IMR-90 (cell line): ENCODE data around the gene GCSAM. TPM values are rescaled to one million over a fixed set of nuclear protein-coding genes. Genes with fewer than 3 reads are reported as not detected.

Source experiments
- ATAC-seq: fragments of 200-7000 bp; cut with Tn5 transposase; 2 replicates; pipeline ENCODE4 v1.9.1; 2020; ENCODE audit warnings: low read depth, mild to moderate bottlenecking, moderate library complexity
- BruUV-seq: library from RNA; stranded (reverse); fragments of 400-500 nt; replicated peaks from 2 replicates; lab custom pipeline; 2021; lab: Mats Ljungman, UMichigan
- CTCF ChIA-PET: fragments of 300-600 bp; formaldehyde crosslinking; extraction: SDS; loops from one replicate; lab custom pipeline; 2021; ENCODE audit warnings: antibody characterized with exemption; lab: Yijun Ruan, JAX
- POLR2A ChIA-PET: fragments of 300-600 bp; sonication (Branson Sonifier 250); formaldehyde crosslinking; loops from one replicate; lab custom pipeline; 2022; ENCODE audit warnings: antibody characterized with exemption; ENCODE audit not compliant: unreplicated experiment; lab: Charles Lee
- DNase-seq: peaks from one replicate; pipeline ENCODE4 v3.0.0; 2013
- H2AFZ ChIP-seq: replicated peaks from 2 replicates; pipeline ENCODE3; 2013; ENCODE audit warnings: low read length, mild to moderate bottlenecking; ENCODE audit not compliant: poor library complexity
- H2AK5ac ChIP-seq: 2 replicates; pipeline ENCODE4 v1.6.1; 2013; ENCODE audit warnings: low read depth, low read length, inconsistent platforms
- H2AK9ac ChIP-seq: replicated peaks from 2 replicates; pipeline ENCODE3; 2013; ENCODE audit warnings: mild to moderate bottlenecking, low read depth, low read length, moderate library complexity; ENCODE audit not compliant: poor library complexity
- H2BK120ac ChIP-seq: 2 replicates; pipeline ENCODE4 v1.6.1; 2013; ENCODE audit warnings: low read depth, low read length, inconsistent platforms
- H2BK15ac ChIP-seq: 3 replicates; pipeline ENCODE4 v1.6.1; 2013; ENCODE audit warnings: low read depth, low read length, inconsistent platforms
- H2BK20ac ChIP-seq: 2 replicates; pipeline ENCODE4 v1.6.1; 2013; ENCODE audit warnings: low read depth, mild to moderate bottlenecking, inconsistent platforms, low read length, moderate library complexity
- H2BK5ac ChIP-seq: 2 replicates; pipeline ENCODE4 v1.6.1; 2013; ENCODE audit warnings: mild to moderate bottlenecking, low read depth, low read length, inconsistent platforms; ENCODE audit not compliant: poor library complexity, severe bottlenecking
- H3K14ac ChIP-seq: replicated peaks from 2 replicates; pipeline ENCODE4 v1.6.1; 2013; ENCODE audit warnings: low read depth, low read length, inconsistent platforms
- H3K18ac ChIP-seq: 2 replicates; pipeline ENCODE4 v1.6.1; 2013; ENCODE audit warnings: low read depth, low read length, control low read depth
- H3K23ac ChIP-seq: 2 replicates; pipeline ENCODE4 v1.6.1; 2013; ENCODE audit warnings: low read depth, low read length, inconsistent platforms
- H3K27ac ChIP-seq: 2 replicates; pipeline ENCODE4 v1.5.1; 2013; ENCODE audit warnings: mild to moderate bottlenecking, control low read depth, low read length; ENCODE audit not compliant: insufficient read depth
- H3K27me3 ChIP-seq: 2 replicates; pipeline ENCODE4 v1.6.1; 2013; ENCODE audit warnings: low read length; ENCODE audit not compliant: control insufficient read depth, insufficient read depth
- H3K36me3 ChIP-seq: 2 replicates; pipeline ENCODE4 v1.6.1; 2013; ENCODE audit warnings: low read length, mixed read lengths; ENCODE audit not compliant: control insufficient read depth, insufficient read depth
- H3K4ac ChIP-seq: 2 replicates; pipeline ENCODE4 v1.6.1; 2013; ENCODE audit warnings: low read depth, low read length, inconsistent platforms
- H3K4me1 ChIP-seq: 2 replicates; pipeline ENCODE4 v1.6.1; 2013; ENCODE audit warnings: low read length, mixed read lengths; ENCODE audit not compliant: control insufficient read depth, insufficient read depth
- H3K4me2 ChIP-seq: 2 replicates; pipeline ENCODE4 v1.6.1; 2013; ENCODE audit warnings: low read depth, mild to moderate bottlenecking, control low read depth, low read length, moderate library complexity
- H3K4me3 ChIP-seq: 2 replicates; pipeline ENCODE4 v1.5.1; 2013; ENCODE audit warnings: low read depth, mild to moderate bottlenecking, control low read depth, low read length, moderate library complexity; ENCODE audit not compliant: insufficient read depth
- H3K56ac ChIP-seq: 2 replicates; pipeline ENCODE4 v1.6.1; 2013; ENCODE audit warnings: low read length, inconsistent platforms; ENCODE audit not compliant: insufficient read depth; ENCODE audit errors: extremely low read depth
- H3K79me1 ChIP-seq, 2 experiments: 2 replicates each; pipeline ENCODE4 v1.6.1; 2013; ENCODE audit warnings: low read length in 2 of 2, inconsistent platforms in 1 of 2, low read depth in 1 of 2
- H3K9ac ChIP-seq: 2 replicates; pipeline ENCODE4 v1.6.1; 2013; ENCODE audit warnings: low read depth, low read length, control low read depth
- H3K9me1 ChIP-seq: 2 replicates; pipeline ENCODE4 v1.6.1; 2013; ENCODE audit warnings: low read length, inconsistent platforms; ENCODE audit not compliant: insufficient read depth
- H3K9me3 ChIP-seq: 2 replicates; pipeline ENCODE4 v1.6.1; 2013; ENCODE audit warnings: low read length; ENCODE audit not compliant: control insufficient read depth, insufficient read depth
- H4K20me1 ChIP-seq: 2 replicates; pipeline ENCODE4 v1.6.1; 2013; ENCODE audit warnings: low read length, inconsistent platforms; ENCODE audit not compliant: insufficient read depth
- H4K5ac ChIP-seq: 2 replicates; pipeline ENCODE4 v1.6.1; 2013; ENCODE audit warnings: mild to moderate bottlenecking, low read depth, low read length, control low read depth
- H4K8ac ChIP-seq, 2 experiments: 2 replicates each; pipeline ENCODE4 v1.6.1; 2013; ENCODE audit warnings: low read depth in 2 of 2, low read length in 2 of 2, control low read depth in 1 of 2, inconsistent platforms in 1 of 2
- H4K91ac ChIP-seq: 2 replicates; pipeline ENCODE4 v1.6.1; 2013; ENCODE audit warnings: low read depth, low read length, inconsistent platforms; ENCODE audit not compliant: insufficient read depth
- FOS ChIP-seq: fragments of 150-350 bp; IDR thresholded peaks from 2 replicates; pipeline ENCODE4 v1.6.1; 2016; ENCODE audit warnings: low read depth, low read length
- RFX5 ChIP-seq: IDR thresholded peaks from 2 replicates; pipeline ENCODE4 v1.8.0; 2012; ENCODE audit warnings: low read depth, mild to moderate bottlenecking, low read length, moderate library complexity
- WGBS, 2 experiments: methylation state at CpG; one replicate each; pipeline versions ENCODE4 v1.1.5 to v1.1.7; 2013; ENCODE audit warnings: missing lambda C conversion rate in 2 of 2; ENCODE audit not compliant: insufficient read length in 1 of 2; ENCODE audit errors: extremely low coverage in 2 of 2; 5-methylcytosine and 5-hydroxymethylcytosine counted together
- dilution Hi-C: fragments of 300-500 bp; cut with HindIII; formaldehyde crosslinking; loops from one replicate; pipeline ENCODE4 v1.14.3; 2018; ENCODE audit warnings: low sequenced_read_pairs; ENCODE audit not compliant: unreplicated experiment
- in situ Hi-C: fragments of 300-500 bp; cut with MboI; formaldehyde crosslinking; loops from 3 replicates; pipeline ENCODE4 v1.14.3; 2019; ENCODE audit warnings: low sequenced_read_pairs, inconsistent platforms, mixed read lengths
- intact Hi-C: fragments of 100-400 bp; cut with micrococcal nuclease; formaldehyde crosslinking; loops from 2 replicates; pipeline ENCODE4 v1.10.0; 2022
- polyA plus RNA-seq, 3 experiments: library from polyadenylated mRNA; depleted of rRNA; stranded (reverse); fragments of >200 nt; gene quantifications; 2 replicates each; pipeline ENCODE4 v1.2.3, GENCODE V29; 2012; ENCODE audit warnings: low replicate concordance in 1 of 3
- total RNA-seq: library from RNA; depleted of rRNA; stranded (reverse); fragments of >200 nt; gene quantifications from 2 replicates; pipeline ENCODE4 v1.2.3, GENCODE V29; 2012

GCSAM gene
- total and polyA plus RNA-seq, 2 of the 4 experiments (the other 2 are of a cell fraction) = not detected

DNA sequence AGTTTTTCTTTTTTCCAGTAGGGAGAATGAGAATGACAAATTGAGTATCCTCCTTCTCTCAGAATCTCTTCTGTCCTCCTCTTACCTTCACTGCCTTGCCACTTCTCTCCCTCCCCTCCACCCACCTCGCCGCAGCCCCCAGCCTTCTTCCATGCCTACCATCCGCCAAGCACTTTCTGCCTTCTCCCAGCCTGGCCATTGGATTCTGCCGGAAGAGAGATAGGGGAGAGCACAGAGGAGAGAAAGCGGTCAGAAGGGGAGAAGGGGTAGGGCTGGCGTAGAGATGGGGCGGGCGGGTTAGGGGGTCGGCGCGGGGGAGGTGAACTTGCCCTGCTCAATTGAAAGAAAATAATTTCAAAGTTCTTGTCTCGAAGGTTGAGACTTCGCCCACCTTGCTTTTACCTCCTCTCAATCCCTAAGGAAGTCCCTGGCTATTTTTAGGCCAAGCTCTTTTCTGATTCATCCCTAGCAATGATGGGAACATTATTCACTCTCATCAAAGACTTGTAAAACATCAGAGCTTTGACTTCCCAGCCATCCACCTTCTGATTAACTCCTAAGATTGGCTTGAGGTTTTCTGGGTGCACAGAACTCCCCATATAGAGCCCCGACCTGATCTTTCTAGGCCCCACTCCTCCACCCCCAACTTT lies 46.0 kb downstream of the GCSAM start:
- ATAC-seq (peak; percentile 13; the same call in 1 of the 2 replicates), DNase-seq (peak; percentile 57)
- Histone ChIP-seq H3K27ac (peak overlapping the region; percentile 57), H2BK20ac (no peak overlapping the region), H3K4me1 (peaks cover 4% of the 10 kb centered on the region), H3K4me3 (peak overlapping the region; percentile 87), H3K56ac (peak overlapping the region; percentile 33; the same call in 1 of the 2 replicates), H2BK15ac (peak overlapping the region; percentile 65; the same call in 1 of the 3 replicates), H3K18ac (peak overlapping the region; percentile 13; the same call in 1 of the 2 replicates), H4K8ac (peak overlapping the region; percentile 10 to 63; a peak in 3 of 4 replicates), H4K91ac (peak overlapping the region; percentile 29), H3K9ac (peak overlapping the region; percentile 61), H3K9me3 (no peaks in the 10 kb centered on the region), H3K4me2 (peak overlapping the region; percentile 97), H2AFZ (peak overlapping the region; percentile 70), H2BK120ac (peak overlapping the region; percentile 62; the same call in 1 of the 2 replicates), H3K9me1 (peaks cover 8% of the 10 kb centered on the region), H2BK5ac (peak overlapping the region; percentile 62), H3K79me1 (peaks cover 11 to 37% of the 10 kb centered on the region in 2 experiments; a peak in 3 of 4 replicates), H3K23ac (no peak overlapping the region), H2AK9ac (no peak overlapping the region), H4K20me1 (no peaks in the 10 kb centered on the region), H3K27me3 (no peaks in the 10 kb centered on the region), H4K5ac (no peak overlapping the region), H3K4ac (peak overlapping the region; percentile 34), H2AK5ac (peak overlapping the region; percentile 57), H3K36me3 (no peaks in the 10 kb centered on the region), H3K14ac (peak overlapping the region; percentile 62; the same call in 1 of the 2 replicates)
- ChIA-PET CTCF (interaction anchor here (1.6 to 1.9 kb wide), 2 partner anchors 8 to 25 kb away, joined by 4 read pairs; no protein-coding TSS in a partner anchor), POLR2A (interaction anchor here (0.9 to 1.0 kb wide), 2 partner anchors 10 to 44 kb away, joined by 3 read pairs; no protein-coding TSS in a partner anchor)
- no TSS peak for BruUV-seq
- 18% methylated on average over 2 of the region's 14 CpGs; no CpG with 5 or more reads in 1 of the 2 experiments for WGBS, 2 experiments
- dilution Hi-C loops (no loop called here), intact Hi-C loops (no loop called here), in situ Hi-C loops (no loop called here)
- TF ChIP-seq RFX5 = no peak
- peak; percentile 5; the same call in 1 of the 2 replicates for TF ChIP-seq FOS
